Measurements from ENCODE around the gene TTC24.

Gene TTC24

DNA sequence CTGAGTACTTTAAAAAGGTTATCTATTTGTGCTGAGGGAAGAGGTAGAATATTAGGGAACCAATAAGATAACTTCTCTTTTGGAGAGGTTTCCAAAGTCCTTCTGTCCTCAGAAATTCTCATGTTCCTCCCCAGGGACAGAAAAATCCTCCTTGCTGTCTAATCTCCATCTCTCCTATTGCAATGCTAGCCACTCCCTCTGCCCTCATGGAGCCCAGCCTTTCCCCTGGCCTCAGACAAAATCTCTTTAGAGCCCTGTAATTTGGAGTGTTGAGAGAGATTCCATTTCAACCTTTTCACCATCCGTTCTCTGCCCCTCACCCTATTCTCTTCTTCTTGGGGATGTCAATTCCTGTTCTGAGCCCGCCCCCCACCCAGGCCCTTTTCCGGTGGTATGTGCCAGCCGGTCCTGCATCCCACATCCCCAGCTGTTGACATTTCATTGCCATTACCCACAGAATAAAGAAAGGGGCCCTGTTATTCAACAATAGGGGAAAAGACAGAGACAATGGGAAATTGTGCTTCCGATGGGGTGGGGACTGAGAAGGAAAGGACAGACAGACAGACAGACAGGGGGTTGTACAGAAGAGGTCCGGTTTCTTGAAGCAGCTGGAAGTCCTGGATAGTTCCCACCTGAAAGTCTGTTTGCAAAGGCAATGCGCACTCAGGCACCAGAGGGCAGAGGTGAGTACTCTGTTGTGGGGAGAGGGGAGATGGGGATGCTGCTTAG is 39.5 kb downstream of the TTC24 start, which contains the start of gene HAPLN2:
HAPLN2 (plus strand) TSS at position 563 of the 729 bp plus-strand sequence. CDS start 4,076 bp downstream, outside the sequence.
- peak; percentile 25 for TF ChIP-seq CTCF (conservative IDR thresholded peaks at IDR 0.05; ENCODE audit: low read depth)
- no peak for DNase-seq (ENCODE audit: low spot score)
- no peak within 1 kb of the TSS for H3K27ac ChIP-seq
- POLR2A ChIA-PET (ENCODE audit: low non-redundant PET), result no interaction called here
- CTCF ChIA-PET, result interaction anchor here (0.6 to 1.7 kb wide), 9 partner anchors 11 to 204 kb away, joined by 3 to 6 read pairs (median 3); partner anchors contain the start of gene NAXE

DNA sequence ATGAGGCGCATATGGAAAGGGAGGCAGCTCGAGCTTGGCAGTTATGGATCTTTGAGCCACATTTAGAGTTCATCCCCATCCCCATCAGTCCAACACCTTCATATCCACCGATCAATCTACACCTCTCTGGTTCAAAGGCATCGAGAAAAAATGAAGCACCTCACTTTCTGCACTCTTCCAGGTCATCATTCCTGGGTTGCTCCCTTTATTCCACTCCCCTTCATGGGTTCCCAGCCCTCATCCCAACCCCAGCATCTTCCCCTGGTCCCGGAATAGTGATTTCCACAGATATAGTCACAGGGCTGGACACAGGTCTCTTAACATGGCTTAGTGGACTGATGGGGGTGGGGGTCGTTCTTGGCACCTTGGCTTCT is 40.0 kb downstream of the TTC24 start:
- no peak for DNase-seq (ENCODE audit: low spot score)
- H3K27ac ChIP-seq, result no peak overlapping the region
- CTCF ChIA-PET, result interaction anchor here (0.6 to 1.7 kb wide), 7 partner anchors 11 to 205 kb away, joined by 3 to 6 read pairs (median 3); partner anchors contain the start of gene NAXE
- TF ChIP-seq CTCF (conservative IDR thresholded peaks at IDR 0.05; ENCODE audit: low read depth), result no peak
- POLR2A ChIA-PET (ENCODE audit: low non-redundant PET), result no interaction called here

- ChIA-PET CTCF (interaction anchor here (1.0 to 1.9 kb wide), 4 partner anchors 34 to 237 kb away, joined by 3 to 7 read pairs (median 4); partner anchors contain the start of gene NTRK1), POLR2A (ENCODE audit: low non-redundant PET) (no interaction called here)
- DNase-seq (ENCODE audit: low spot score), result no peak
- H3K27ac ChIP-seq, result no peak overlapping the region
- TF ChIP-seq CTCF (conservative IDR thresholded peaks at IDR 0.05; ENCODE audit: low read depth), result no peak
Measured at GRCh38 chr1:156622581-156623297, 43.2 kb downstream of the TTC24 start.

- CTCF ChIA-PET, result interaction anchor here (0.6 to 2.2 kb wide), 21 partner anchors 13 to 238 kb away, joined by 3 to 8 read pairs (median 4); partner anchors contain the start of genes CRABP2, NES, NTRK1 and TTC24
- peak; percentile 45 for TF ChIP-seq CTCF (conservative IDR thresholded peaks at IDR 0.05; ENCODE audit: low read depth)
- DNase-seq (ENCODE audit: low spot score), result no peak
- POLR2A ChIA-PET (ENCODE audit: low non-redundant PET), result no interaction called here
- no peak overlapping the region for H3K27ac ChIP-seq
Measured at GRCh38 chr1:156623946-156624813, 44.7 kb downstream of the TTC24 start.

- ChIA-PET CTCF (interaction anchor here (0.6 to 2.2 kb wide), 17 partner anchors 18 to 239 kb away, joined by 3 to 8 read pairs (median 4); partner anchors contain the start of genes CRABP2 and NES), POLR2A (ENCODE audit: low non-redundant PET) (no interaction called here)
- no peak for TF ChIP-seq CTCF (conservative IDR thresholded peaks at IDR 0.05; ENCODE audit: low read depth)
- DNase-seq (ENCODE audit: low spot score), result no peak
- H3K27ac ChIP-seq, result no peak overlapping the region
Measured at GRCh38 chr1:156624814-156625435, 45.4 kb downstream of the TTC24 start.

All from RWPE1 (cell line).